Measurements from ENCODE around the gene SMIM35. TPM values are rescaled to one million over a fixed set of nuclear protein-coding genes. Genes with fewer than 3 reads are reported as not detected.

Gene SMIM35
- total and polyA plus RNA-seq, 2 of the 13 experiments (the other 11 are each of a cell fraction or from before 2014, with no cell fraction given): not detected

DNA sequence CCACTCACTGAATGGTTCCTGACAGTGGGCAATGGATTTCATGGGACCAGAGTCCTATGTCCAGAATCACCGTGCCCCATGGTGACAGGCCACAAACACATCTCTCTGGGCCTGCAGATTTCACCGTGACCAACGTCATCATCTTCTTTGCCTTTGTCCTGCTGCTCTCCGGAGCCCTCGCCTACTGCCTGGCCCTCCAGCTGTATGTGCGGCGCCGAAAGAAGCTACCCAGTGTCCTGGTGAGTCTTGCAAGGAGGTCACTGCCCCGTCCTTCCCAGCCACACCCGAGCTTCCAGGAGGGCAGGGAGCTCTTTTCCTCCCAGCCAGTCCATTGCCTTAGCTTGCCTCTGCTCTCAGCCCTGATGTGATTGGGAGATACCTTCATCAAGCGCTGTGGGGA lies 91.3 kb downstream of the SMIM35 start:
- no peak for ATAC-seq
- H3K4me2 ChIP-seq (ENCODE audit: low read depth, low read length): no peak overlapping the region
- no TSS peak for BruUV-seq (replicated peaks)
- no peaks in the 10 kb centered on the region for H4K20me1 ChIP-seq (ENCODE audit: insufficient read depth, low read length)
- POLR2A ChIA-PET: no interaction called here
- no peak overlapping the region for H3K9ac ChIP-seq (ENCODE audit: insufficient read depth, low read depth, low read length)
- H3K27ac ChIP-seq (ENCODE audit: extremely low read length, insufficient read depth, low read length): no peak overlapping the region
- DNase-seq (ENCODE audit: low spot score): no peak
- peaks cover 1 to 2% of the 10 kb centered on the region in 2 experiments; a peak in 1 of 5 replicates for H3K27me3 ChIP-seq (ENCODE audit: control insufficient read depth in 1 of 2, insufficient read depth in 2 of 2, low read length in 2 of 2)
- H3K79me2 ChIP-seq (ENCODE audit: insufficient read depth, low read length): no peaks in the 10 kb centered on the region
- no peak overlapping the region for H3K4me3 ChIP-seq (replicated peaks in 1 of 3; ENCODE audit: insufficient read depth in 1 of 3, low read depth in 2 of 3, low read length in 3 of 3)
- intact Hi-C loops (cut with micrococcal nuclease; ENCODE audit: unreplicated experiment) (no loop called here), in situ Hi-C loops (cut with HindIII; ENCODE audit: extremely low pct_ligation_motif_present, low pct_unique_long_range_greater_than_20kb) (no loop called here)
- CTCF ChIA-PET (ENCODE audit: low intra/inter-chr PET ratio, low total read pairs): no interaction called here
- no peaks in the 10 kb centered on the region for H3K36me3 ChIP-seq (replicated peaks in 1 of 2; ENCODE audit: control insufficient read depth in 1 of 2, insufficient read depth in 2 of 2, low read length in 2 of 2)
- TF ChIP-seq MXI1 (IDR thresholded peaks at IDR 0.05; ENCODE audit: borderline replicate concordance, low read depth, low read length): no peak
- WGBS (ENCODE audit: low lambda C conversion rate): 52% methylated on average over 10 of the region's 11 CpGs
- no peak for FAIRE-seq
- no peaks in the 10 kb centered on the region for H3K4me1 ChIP-seq (ENCODE audit: insufficient read depth, low read length)
- no peaks in the 10 kb centered on the region for H3K9me3 ChIP-seq (ENCODE audit: low read length)
- H2AFZ ChIP-seq (ENCODE audit: low read length): no peak overlapping the region

DNA sequence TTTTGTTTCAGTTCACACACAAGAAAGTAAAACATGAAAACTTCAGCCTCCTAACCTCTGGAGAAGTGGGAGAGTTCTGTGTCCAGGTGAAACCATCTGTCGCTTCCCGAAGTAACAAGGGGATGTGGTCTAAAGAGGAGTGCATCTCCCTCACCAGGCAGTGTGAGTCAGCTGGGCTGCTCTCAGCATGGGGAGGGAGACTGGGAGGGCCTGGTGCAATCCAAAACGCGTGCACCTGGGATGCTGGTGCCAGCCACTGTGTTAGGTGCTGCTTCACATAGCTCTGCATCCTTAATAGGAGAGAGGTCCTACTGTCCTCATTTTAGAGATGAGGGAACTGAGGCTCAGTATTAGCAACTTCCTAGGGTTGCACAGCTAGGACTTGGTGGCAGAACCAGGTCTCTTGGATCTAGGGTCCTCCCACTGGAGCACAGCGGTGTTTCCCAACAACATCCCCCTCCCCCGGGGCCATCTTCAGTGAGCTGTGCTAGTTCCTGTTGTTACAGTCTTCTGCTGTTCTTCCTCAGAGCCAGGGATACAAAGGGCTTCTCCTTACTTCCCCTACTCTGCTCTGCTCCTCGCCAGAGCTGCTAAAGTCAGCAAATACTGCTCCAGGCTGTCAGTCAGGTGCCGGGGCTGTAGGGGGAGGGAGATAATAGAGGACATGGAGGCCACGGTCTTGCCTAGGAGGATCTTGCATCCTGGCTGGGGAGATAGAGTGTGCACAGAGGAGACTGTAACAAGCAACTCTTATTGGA lies 92.6 kb downstream of the SMIM35 start:
- 36% methylated on average over 5 of the region's 9 CpGs for WGBS (ENCODE audit: low lambda C conversion rate)
- peaks cover 2 to 8% of the 10 kb centered on the region in 2 experiments; a peak in 3 of 5 replicates for H3K27me3 ChIP-seq (ENCODE audit: control insufficient read depth in 1 of 2, insufficient read depth in 2 of 2, low read length in 2 of 2)
- in situ Hi-C loops (cut with HindIII; ENCODE audit: extremely low pct_ligation_motif_present, low pct_unique_long_range_greater_than_20kb) (no loop called here), intact Hi-C loops (cut with micrococcal nuclease; ENCODE audit: unreplicated experiment) (no loop called here)
- no peak overlapping the region for H3K9ac ChIP-seq (ENCODE audit: insufficient read depth, low read depth, low read length)
- no peaks in the 10 kb centered on the region for H3K4me1 ChIP-seq (ENCODE audit: insufficient read depth, low read length)
- no peak overlapping the region for H2AFZ ChIP-seq (ENCODE audit: low read length)
- H4K20me1 ChIP-seq (ENCODE audit: insufficient read depth, low read length): no peaks in the 10 kb centered on the region
- no peak for TF ChIP-seq RBM39 (IDR thresholded peaks at IDR 0.05; ENCODE audit: low read depth, low read length, poor library complexity, severe bottlenecking)
- no peak for TF ChIP-seq SIN3A (IDR thresholded peaks at IDR 0.05; ENCODE audit: borderline replicate concordance, low read depth, low read length)
- no peak for TF ChIP-seq YY1 (IDR thresholded peaks at IDR 0.05; ENCODE audit: insufficient read depth, insufficient replicate concordance, low read depth, low read length)
- CTCF ChIA-PET (ENCODE audit: low intra/inter-chr PET ratio, low total read pairs): no interaction called here
- DNase-seq (ENCODE audit: low spot score) (no peak), FAIRE-seq (no peak), ATAC-seq (no peak)
- no TSS peak for BruUV-seq (replicated peaks)
- no peak overlapping the region for H3K4me3 ChIP-seq (replicated peaks in 1 of 3; ENCODE audit: insufficient read depth in 1 of 3, low read depth in 2 of 3, low read length in 3 of 3)
- POLR2A ChIA-PET: no interaction called here
- H3K27ac ChIP-seq (ENCODE audit: extremely low read length, insufficient read depth, low read length): no peak overlapping the region
- H3K36me3 ChIP-seq (replicated peaks in 1 of 2; ENCODE audit: control insufficient read depth in 1 of 2, insufficient read depth in 2 of 2, low read length in 2 of 2): no peaks in the 10 kb centered on the region
- H3K4me2 ChIP-seq (ENCODE audit: low read depth, low read length): no peak overlapping the region
- H3K9me3 ChIP-seq (ENCODE audit: low read length): no peaks in the 10 kb centered on the region
- H3K79me2 ChIP-seq (ENCODE audit: insufficient read depth, low read length): no peaks in the 10 kb centered on the region
